HT-29 (cell line): ENCODE results near the gene VAV2. TPM values are rescaled to one million over a fixed set of nuclear protein-coding genes. Genes with fewer than 3 reads are reported as not detected.

Source experiments
- DNase-seq: peaks from one replicate; pipeline ENCODE4 v3.0.0-alpha.2; 2015; ENCODE audit warnings: low spot score
- total RNA-seq: library from RNA; depleted of rRNA; stranded (reverse); fragments of >200 nt; shearing (Covaris generic); gene quantifications from 2 replicates; pipeline ENCODE4 v1.2.3, GENCODE V29; 2014

VAV2 gene
- total RNA-seq, 1 experiment from 2014 or later, result 20.3 TPM

DNA sequence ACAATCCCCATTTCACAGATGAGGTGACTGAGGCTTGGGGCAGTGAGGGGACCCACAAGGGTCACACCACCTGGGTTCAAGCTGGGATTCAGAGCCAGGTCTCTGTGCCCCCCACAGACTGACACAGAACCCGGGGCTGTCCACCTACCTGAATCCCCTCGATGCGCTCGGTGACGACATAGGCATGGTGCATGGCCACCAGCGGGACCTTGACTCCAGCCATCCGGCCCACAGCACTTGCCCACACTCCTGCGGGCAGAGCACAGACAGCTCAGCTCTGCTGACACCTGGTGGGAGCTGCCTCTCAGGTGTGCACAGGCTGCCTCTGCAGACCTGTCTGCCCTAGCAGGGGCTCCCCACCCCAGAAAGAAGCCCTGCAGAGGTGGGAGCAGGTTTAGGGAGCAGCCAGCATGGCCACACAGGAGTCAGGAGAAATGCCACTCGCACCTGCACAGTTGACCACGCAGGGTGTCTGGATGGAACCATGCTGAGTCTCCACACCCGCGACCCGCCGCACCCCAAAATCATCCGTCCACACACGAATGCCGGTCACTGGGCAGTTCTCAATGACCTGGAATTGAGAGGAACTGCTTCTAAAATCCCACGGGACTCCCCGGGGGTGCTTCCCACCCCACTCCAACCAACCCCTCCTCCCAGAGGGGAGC is 262.4 kb downstream of the VAV2 start:
- no peak for DNase-seq

DNA sequence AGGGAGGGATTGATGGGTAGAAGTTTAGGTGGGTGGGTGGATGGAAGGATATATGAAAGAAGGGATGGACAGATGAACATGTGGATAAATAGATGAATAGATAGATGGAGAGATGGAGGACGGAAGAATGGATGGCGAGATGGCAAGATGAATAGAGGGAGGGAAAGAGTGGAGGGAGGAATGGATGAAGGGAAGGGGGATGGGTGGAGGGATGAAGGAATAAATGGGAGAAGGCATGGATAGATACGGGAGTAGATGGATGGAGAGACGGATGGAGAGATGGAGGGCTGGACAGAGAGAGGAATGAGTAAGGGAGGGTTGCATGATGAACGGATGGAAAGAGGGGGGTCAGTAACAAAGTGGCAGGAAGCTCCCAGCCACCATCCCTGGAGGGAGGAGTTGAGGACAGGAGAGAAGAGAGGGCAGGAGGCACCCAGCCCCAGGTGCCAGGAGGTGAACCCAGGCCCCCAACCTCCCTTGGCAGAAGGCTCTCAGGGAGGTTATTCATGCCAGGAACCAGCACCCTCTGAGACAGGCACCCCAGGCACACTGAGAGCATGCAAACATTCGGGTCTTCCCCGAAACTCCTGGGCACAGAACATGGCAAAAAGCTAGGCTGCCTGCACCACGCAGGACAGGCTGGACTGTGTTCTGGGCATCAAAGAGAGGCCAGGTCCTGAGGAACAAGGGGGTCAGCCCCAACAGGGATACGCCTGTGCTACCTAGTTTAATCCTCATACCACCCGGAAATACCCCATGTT is 263.1 kb downstream of the VAV2 start:
- DNase-seq, result no peak

DNA sequence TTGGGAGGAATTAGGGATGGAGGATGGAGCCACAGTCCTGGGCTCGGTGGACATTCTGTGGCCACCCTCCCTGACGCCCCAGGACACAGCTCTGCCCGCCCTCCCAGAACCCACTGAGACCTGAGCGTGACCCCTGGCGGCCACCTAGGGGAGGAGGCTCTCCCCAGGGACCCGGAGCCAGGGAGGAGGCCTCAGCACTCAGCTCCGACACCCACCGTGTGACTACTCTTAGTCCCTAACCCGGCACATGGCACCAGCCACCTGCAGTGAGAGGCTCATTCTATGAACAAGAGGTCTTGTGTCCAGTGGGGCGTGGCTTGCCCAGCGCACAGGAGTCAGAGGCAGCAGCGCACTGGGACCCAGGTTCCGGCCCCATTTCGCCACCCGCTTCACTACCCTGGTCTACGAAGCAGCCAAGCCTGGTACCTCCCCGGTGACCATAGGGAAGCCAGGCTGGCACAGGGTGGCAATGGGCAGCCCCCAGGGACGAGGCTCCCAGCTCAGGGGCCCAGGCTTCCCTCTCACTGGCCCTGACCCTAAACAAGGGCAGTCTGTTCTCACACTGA is 264.2 kb downstream of the VAV2 start:
- no peak for DNase-seq

DNA sequence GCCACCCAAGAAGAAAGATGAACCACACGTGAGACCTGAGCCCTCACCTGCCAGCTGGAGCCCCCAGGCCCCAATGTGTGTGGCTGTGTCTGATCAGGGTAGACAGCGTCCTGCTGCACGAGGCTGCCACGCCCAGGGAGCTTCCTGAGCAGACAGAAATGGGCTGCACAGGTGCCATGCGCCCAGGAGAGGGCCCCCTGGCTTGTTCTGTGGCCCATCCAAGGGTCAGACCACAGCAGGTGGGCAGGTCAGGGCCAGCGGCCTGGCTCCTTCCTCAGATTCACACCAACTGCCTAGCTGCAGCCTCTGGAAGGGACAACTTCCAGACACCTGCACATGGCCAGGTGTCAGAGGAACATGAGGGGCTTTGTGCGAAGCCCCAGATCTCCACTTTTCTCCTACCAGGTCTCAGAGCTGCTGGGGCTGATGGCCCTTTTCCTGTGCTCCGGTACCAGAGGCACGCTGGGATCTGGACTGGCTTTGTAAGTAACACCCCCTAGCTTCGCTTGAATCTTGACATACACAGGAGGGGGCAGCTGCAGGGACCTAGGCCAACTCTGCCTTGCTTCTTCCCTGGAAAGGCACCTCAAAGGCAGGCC is 264.7 kb downstream of the VAV2 start:
- DNase-seq, result no peak

DNA sequence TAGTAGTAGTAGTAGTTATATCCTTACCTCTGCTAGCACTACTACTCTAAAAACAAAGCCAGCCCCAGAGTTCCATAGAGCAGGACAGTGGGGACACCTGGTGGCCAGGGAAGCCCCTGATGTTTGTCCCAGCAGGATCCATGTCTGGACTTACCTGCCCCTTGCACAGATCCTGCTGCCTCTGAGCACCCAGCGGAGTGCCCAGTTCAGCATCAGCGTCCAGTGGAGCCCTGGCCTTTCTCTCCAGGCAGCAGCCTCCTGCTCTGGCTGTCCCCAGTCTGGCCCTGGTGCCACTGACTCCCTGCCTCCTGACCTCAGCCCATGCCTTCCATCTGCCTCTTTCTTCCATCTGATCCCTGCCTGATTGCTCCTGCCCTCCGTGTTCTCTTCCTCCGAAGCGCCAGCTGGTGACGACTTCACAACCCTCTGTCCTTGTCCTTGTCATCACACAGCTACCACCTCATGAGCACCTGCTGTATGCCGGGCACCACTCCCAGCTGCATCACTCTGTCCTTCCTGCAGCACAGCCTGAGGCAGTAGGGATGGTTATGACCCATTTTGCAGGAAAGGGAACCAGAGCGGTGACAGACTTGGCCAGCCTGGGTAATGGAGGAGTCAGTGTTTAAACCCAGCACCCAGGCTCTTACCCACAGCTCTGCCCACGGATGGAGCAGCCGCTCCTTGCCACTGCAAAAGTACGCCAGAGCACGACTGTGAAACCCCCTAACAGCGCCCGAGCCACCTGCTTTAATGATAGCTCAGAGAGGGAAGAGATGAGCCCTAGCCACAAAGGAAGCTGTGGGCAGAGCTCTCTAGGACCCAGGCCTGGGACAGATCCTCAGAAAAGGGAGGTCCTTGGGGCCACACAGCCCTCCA is 265.5 kb downstream of the VAV2 start:
- peak; percentile 76 for DNase-seq

DNA sequence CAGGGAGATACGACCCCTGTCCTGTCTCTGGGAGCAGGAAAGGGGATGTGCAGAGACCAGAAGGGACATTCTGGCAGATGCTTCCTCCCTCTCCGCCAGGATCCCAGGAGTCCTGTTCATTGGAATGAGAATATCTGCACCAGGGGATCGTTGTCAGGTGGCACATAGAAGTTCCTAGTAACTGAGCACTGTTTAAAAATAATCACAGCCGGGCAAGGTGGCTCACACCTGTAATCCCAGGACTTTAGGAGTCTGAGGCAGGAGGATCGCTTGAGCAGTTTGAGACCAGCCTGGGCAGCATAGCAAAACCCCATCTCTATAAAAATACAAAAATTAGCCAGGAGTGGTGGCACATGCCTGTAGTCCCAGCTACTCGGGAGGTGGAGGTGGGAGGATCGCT is 266.2 kb downstream of the VAV2 start:
- no peak for DNase-seq

DNA sequence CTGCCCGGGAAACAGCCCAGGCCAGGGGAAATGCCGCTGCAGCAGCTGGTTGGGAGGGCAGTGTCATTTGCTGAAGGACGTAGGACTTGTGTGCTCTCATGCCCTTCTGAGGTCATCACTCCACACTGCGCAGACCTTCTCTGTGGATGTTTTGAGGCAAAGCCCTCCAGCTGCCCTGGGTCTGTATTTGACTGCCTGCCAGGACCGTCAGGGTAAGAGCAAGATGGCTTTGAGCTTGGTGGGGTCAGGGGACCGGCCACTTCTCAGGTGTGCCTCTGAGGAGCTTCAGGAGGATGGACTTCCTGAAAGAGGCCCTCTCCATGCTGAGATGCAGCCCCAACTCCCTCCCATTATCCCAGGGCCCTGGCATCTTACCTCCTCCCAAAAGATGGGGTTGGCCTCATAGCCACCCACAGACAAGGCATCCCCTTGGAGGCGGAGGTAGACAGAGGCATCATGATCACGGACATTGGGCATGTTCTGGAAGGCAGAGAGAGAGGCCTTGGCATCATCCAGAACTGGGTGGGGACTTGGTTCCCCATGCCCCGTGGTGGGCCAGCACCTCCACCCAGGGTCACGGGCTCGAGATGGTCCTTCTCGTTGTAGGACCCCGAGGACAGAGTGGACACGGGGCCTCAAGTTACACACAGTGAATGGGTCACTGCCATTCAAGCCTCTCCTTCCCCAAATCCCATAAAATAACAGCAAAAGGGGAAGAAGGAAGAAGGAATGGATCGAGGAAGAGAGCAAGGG is 273.4 kb downstream of the VAV2 start:
- DNase-seq, result no peak

DNA sequence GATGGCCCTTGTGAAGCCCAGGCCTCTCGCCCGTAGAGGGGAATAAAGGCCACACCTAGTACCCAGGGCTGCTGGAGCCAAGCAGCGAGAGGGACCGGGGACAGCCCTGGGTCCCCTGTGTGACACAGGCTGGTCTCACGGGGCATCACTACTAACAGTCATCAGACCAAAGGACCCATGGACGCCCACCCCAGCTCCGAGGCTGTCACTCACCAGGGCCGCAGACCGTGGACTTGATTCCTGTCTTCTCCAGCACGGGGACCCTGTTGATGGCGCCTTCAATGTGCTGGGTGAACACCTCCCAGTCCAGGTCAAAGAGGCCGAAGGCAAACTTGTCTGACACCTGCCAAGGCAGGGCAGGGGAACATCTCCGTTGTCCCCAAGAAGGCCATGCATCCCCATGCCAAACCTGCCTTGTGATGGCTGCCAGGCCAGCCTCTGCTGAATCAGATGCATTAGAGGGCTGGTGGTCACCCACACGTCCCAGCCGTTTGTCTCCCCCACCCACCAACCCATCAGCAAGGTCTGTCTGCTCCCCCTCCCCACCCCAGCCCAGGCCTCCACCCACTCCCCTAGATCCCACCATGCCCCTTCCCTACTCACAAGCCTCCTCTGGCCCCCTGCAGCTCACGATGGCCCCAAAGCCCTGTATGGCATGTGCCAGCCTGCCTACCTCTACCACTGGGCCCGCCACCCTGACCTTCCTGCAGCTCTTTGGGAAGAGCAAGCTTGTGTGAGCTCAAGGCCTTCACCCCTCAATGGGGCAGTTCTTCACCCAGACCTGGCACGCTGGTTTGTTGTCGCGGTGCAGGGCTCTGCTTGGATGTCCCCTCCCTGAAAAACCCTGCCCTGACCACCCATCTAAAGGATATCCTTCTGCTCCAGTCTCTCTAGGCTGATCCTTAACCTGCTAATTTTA is 274.8 kb downstream of the VAV2 start:
- no peak for DNase-seq

DNA sequence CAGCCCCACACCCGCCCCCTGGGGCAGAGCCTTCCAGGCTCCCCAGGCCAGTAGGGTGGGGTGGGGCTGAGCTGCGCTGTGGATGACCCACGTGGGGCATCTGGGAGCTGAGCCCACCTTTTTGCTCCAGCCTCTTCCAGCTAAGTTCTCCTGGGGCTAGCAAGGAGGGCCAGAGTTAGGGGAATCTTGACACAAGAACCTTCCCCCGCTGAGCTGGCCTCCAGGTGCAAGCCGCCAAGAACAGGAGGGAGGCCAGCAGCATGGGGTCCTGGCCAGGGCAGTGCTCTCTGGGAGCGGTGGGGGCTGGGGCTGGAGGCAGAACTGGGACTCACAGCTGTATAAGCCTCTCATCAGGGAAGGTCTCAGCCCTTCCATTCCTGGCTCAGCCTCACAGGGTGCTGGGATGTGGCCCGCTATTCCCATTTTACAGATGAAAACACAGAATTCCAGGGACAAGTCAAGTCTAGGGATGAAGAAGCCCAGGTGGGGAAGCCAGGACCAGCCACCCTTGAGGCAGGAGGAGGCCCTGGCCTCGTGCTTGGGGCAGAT is 275.5 kb downstream of the VAV2 start:
- no peak for DNase-seq

DNA sequence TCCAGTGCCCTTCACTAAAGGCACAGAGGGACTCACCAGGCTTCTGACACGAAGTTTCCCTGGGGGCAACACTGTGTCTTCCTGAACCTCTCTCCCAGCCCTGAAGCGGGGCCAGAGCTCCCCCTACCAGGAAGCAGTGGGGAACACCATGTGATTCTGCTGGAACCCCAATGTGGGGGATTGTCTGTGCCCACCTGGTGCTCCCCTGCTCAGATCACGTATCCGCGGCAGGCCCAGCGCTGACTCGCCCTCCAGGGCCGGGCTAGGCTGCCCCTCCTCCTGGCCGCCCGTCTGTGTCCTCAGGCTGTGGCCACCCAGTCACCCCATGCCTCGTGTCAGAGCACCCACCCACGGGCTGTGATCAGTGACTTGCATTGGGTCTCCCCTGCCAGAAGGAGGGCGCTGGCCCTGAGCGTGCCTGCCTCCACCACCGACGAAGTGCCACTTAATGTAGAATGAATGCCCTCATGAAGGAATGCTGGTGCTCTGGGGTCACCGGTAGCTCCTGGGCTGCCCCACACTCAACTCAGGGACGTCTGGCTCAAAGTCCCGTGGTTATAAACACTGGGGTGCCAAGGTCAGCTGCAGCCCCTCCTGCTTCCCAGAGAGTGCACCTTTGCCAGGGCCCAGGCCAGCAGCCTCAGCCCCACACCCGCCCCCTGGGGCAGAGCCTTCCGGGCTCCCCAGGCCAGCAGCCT is 276.1 kb downstream of the VAV2 start:
- no peak for DNase-seq

DNA sequence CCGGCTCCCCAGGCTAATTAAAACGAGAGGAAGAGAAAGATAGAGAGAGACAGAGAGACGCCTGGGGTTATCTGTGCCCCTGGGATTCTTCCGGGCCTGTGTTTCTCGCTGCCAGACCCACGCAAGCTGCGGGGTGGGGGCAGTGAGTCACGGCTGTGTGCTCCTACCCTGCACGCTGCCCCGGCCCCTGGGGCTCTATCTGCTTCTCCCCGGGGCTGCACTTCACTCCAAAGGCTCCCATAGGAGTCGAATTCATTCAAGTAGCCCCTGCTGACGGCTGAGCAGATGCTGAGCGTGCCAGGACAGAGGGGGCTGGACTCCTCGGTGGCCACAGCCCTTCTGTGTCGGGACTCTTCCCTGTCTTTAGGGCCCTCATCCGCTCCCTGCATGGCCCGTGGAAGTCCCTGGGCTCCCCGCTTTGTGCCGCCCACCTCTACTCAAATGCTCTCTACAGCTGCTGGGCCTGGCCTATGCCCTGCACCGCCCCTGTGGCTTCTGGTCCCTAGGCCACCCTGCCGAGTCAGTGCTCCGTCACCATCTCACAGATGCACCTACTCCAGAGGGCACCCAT is 276.7 kb downstream of the VAV2 start:
- no peak for DNase-seq

DNA sequence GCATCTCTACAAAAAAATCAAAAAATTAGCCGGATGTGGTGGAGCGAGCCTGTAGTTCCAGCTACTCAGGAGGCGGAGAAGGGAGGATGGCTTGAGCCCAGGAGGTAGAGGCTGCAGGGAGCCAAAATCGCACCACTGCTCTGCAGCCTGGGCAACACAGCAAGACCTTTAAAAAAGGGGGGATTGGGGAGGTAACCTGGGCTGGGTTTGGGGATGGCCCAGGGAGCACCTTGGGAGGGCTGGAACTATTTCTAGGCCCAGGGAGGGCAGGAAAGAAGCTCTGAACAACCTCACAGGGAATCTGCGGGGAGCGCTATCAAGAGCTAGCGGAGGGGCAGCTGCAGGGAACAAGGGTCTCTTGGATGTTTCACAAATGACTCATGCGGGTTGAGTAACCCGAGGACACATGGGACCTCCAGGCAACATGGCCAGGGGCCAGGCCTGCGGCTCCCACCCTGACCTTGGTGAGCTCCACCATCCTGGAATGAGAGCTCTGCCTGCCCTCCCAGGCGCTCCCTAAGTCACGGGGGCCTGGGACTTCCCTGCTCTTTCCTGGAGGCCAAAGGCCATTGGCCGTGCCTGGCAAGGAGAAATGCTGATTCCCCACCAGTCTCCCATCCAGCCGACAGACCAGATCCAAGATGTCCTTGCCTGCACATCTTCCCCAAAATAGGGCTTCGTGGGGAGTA is 277.4 kb downstream of the VAV2 start:
- no peak for DNase-seq

DNA sequence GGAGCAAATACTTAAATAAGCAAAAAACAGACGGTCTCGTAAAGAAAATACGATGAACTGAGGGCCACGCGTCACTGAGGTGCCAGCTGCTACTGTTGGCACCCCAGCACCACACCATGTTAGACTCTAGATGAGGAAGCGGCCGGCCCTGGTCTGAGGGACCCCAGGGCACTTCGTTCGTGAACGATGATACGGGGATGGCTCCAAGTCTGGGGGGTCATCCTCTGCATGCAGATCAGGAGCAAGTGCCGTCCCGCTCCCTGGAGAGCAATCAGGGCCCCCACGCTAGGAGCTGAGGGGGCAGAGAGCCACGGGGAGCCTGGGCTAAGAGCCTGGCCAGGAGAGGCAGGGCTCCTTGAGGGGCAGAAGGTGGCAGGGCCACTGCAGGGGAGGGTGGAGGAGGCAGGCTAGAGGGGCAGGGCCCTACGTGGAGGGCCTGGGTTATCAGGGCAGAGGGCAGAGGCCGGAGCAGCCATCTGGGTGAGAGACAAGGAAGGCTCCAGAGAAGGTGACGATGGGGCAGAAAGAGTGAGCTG is 278.1 kb downstream of the VAV2 start:
- DNase-seq, result no peak

DNA sequence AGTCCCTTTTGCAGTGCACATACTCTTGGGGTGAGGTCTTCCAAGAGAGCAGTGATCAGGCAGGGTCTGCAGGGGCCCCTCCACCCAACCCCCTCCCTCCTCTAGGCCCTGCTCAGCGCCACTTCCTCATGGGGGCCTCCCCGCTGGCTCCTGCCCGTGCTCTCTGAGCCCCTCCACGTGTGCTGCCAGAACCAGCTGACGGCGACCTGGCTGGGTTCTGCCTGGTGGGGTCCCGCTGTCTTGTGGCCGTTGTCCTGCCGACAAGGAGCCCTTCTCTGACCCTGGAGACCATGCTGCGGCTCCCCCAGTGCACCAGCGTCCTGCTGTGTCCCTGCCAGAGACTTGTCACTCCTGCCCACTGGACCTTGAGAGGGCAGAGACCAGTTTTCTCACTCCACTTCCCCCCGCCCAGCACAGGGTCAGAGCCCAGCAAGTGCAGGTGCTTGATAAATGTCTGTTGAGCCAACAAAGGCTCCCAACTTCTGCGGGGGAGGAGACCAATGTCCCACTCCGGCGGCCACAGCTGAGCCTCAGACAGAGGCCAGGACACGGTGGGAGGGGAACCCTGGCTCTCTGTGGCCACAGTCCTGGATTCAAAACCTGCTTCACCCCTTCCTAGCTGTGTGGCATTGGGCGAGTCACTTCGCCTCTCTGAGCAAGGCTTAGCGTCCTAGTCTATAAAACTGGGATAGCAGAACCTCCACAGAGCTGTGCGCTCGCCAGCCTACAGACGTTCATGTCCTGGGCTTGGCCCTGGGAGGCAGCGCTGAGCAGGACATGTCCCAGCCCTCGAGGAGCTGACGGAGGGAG is 278.8 kb downstream of the VAV2 start:
- DNase-seq, result no peak

DNA sequence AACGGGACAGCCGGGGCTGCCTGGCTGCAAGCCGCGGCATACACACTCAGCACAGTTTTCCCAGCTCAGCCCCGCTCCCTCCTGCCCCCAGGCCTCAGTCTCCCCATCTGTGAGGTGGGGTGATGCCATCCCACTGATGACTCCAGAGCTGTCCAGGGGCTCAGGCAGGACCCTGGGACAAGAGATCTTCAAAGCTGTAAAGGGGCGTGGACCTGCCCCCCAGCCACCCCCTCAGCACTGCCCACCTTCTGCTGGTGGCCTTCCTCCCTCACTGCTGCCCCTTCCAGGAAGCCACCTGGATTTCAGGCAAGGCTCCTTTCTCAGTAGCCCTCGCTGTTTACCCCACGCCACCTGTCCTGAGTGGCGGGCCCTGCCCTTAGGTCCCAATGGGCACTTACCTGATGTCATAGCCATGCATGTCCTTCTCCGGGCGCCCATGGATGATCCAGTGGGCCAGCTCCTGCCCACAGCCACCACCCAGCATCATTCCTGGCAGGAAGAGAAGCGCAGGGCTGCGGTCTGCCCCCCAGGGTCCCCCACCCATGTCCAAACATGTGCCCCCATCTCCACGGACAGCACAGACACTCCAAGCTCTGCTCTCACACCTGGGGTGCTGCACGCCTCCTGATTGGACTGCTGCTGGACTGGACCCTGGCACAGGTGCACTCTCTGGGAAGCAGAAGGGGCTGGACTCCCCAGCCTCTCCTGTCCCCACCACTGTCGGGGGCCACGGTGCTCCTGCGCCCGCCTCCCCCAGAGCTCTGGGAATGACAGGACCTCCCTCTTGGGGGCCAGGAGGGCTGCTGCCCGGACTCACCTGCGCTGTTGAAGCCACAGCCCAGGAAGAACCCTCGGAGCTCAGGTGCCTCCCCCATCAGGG is 279.7 kb downstream of the VAV2 start:
- DNase-seq, result no peak
